GM12891 (cell line): Measurements from ENCODE around the gene TSPAN7.

Source experiments
- DNase-seq: peaks from one replicate; pipeline ENCODE4 v3.0.0; 2011; ENCODE audit warnings: low spot score; ENCODE audit not compliant: insufficient read length
- FAIRE-seq: peaks from 2 replicates; lab custom pipeline; 2011; peaks lifted over from hg19 to GRCh38; lab: Jason Lieb, UNC
- PAX5 ChIP-seq: IDR thresholded peaks from 2 replicates; pipeline ENCODE4 v1.6.1; 2011; ENCODE audit warnings: low read length, moderate library complexity, mild to moderate bottlenecking; ENCODE audit not compliant: insufficient read depth, severe bottlenecking
- POLR2A ChIP-seq: IDR thresholded peaks from 2 replicates; pipeline ENCODE4 v1.6.1; 2011; ENCODE audit warnings: low read depth, low read length, control low read depth
- POLR2AphosphoS5 ChIP-seq: IDR thresholded peaks from 2 replicates; pipeline ENCODE4 v1.6.1; 2011; ENCODE audit warnings: low read depth, low read length, control low read depth
- POU2F2 ChIP-seq: IDR thresholded peaks from 2 replicates; pipeline ENCODE4 v1.6.1; 2011; ENCODE audit warnings: low read depth, mild to moderate bottlenecking, control low read depth, low read length, moderate library complexity
- SPI1 ChIP-seq: IDR thresholded peaks from 2 replicates; pipeline ENCODE4 v1.6.1; 2011; ENCODE audit warnings: low read depth, low read length, control low read depth
- TAF1 ChIP-seq: IDR thresholded peaks from 2 replicates; pipeline ENCODE4 v1.6.1; 2011; ENCODE audit warnings: low read depth, low read length, control low read depth

Gene TSPAN7

DNA sequence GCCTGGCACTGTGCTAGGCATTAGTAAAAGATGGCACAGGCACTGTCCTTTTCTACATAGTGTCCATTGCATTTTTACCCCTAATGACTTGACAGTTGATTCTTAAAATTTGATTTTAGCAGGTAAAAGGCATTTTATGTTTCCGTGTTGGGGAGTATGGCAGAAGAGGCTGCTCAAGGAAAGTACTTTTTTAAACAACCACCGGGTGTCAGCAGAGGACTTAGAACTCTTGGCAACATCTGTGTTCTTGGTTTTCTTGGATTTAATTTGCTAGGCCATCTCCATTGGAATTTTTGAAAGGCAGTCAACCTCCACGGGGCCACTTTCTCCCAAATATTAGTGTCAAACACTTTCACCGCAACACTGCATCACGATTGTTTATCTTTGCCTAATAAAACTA lies 102.9 kb downstream of the TSPAN7 start:
- TF ChIP-seq SPI1, result no peak
- TF ChIP-seq POLR2A, result no peak
- TF ChIP-seq TAF1, result no peak
- no peak for TF ChIP-seq PAX5
- TF ChIP-seq POLR2AphosphoS5, result no peak
- TF ChIP-seq POU2F2, result no peak
- FAIRE-seq (peak; percentile 72), DNase-seq (no peak)

DNA sequence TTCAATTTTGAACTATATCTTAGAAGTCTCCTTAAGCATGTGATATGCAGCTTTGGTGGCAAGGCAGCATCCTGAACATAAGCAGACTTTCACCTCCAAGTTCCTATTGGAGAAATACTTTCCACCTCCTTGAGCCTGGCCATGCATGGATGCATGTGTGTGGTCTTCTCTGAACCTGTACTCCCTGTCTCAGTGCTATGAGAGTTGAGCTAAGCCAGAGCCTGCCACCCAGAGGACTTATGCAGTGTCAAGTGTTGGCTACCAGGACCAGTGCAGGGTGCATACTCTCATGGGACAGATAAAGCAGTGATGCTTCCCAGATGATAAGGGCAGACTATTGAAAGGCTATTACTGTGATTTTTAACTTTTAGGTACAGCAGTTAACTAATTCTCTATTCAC lies 105.6 kb downstream of the TSPAN7 start:
- no peak for TF ChIP-seq TAF1
- no peak for TF ChIP-seq POLR2A
- no peak for FAIRE-seq
- DNase-seq, result no peak

DNA sequence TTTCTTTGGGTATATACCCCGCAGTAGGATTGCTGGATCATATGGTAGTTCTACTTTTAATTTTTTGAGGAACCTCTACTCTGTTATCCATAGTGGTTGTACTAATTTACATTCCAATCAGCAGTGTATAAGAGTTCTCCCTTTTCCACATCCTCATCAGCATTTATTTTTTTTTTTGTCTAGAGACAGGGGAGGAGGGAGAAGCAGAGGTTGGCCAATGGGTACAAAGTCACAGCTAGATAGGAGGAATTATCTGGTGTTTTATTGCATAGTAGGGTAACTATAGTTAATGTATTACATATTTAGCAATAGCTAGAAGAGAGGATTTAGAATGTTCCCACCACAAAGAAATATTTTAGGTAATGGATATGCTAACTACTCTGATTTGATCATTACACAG lies 107.4 kb downstream of the TSPAN7 start:
- no peak for FAIRE-seq
- TF ChIP-seq POLR2AphosphoS5 (no peak), TAF1 (no peak), SPI1 (no peak), POU2F2 (no peak), PAX5 (no peak), POLR2A (no peak)
- DNase-seq, result no peak

DNA sequence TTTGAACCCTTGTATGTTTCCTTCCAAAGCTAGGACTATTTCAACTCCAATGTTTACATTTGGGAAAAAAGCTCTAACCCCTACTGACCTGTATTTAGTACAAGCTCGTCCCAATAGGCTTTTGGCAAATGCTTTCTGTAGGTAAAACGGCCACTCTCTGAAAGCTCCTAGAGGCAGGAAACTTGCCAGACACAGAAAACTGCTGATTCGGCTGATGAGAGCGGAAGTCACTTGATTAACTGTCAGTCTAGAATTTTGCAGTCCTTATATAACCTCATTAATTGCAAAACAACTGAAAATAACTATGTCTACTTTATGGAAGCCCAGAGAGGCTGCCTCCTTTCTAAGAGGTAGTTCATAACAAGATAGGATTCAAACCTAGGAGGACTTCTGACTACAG lies 108.1 kb downstream of the TSPAN7 start:
- TF ChIP-seq POU2F2 (no peak), PAX5 (no peak), POLR2AphosphoS5 (no peak), SPI1 (no peak), POLR2A (no peak), TAF1 (no peak)
- no peak for DNase-seq
- FAIRE-seq, result no peak

DNA sequence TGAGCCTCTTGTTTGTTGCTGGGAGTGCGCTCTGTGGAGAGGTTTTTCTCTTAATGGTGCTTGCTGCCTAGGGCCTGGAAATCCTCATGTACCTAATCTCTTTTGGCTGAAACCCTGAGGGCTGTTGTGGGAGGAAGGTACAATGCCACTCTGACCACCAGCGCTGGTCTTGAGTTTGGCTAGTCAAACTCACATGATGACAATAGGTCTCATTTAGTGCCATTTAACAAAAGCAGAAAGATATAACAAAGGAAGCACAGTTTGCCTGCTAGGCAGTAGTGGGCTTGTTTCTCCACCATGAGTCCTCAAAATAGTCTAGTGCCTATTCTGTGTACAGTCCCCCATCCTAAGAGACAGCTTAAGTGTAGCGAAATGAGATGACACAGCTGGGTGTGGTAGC lies 111.3 kb downstream of the TSPAN7 start:
- TF ChIP-seq POU2F2 (no peak), SPI1 (no peak), PAX5 (no peak), TAF1 (no peak), POLR2A (no peak), POLR2AphosphoS5 (no peak)
- FAIRE-seq, result no peak
- no peak for DNase-seq

DNA sequence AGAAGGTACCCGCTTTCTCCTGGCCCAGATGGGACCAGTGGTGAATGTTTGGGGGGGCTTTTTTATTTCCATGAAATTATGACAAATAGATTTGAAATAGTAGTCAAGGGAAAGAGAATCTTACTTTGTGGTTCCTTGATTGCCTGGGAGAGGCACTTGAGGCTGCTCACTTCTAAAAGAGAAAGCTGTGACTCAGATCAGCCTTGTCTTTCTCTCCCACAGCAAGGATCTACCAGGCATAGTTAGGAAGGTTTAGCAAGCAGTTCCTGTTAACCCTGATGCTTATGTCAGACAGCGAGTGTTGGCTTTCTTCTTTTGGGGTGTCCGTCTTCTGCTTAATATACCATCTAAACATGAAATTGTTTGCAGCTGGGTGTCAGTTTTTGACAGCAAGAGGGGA lies 114.5 kb downstream of the TSPAN7 start:
- DNase-seq (no peak), FAIRE-seq (no peak)
- TF ChIP-seq SPI1 (no peak), POLR2AphosphoS5 (no peak), PAX5 (no peak), POLR2A (no peak), TAF1 (no peak), POU2F2 (no peak)

DNA sequence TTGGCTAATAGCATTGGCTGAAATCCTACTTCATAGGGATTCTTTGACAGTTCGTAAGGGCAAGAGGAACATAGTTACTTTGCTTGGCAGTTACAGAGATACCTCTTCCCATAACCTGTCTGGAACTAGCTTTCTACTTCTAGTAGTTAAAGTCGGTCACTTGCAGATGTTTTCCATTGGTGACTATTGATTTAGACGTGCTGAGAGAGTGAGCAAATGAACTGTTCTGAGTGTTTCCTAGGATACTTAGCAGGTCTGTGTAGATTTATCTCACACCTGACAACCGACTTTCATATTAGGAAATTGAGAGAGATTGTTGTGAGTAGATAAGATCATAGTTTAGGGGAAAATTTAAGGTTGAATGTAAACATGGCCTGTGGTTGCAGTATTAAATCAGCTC lies 116.8 kb downstream of the TSPAN7 start:
- no peak for TF ChIP-seq POU2F2
- FAIRE-seq, result no peak
- no peak for DNase-seq

DNA sequence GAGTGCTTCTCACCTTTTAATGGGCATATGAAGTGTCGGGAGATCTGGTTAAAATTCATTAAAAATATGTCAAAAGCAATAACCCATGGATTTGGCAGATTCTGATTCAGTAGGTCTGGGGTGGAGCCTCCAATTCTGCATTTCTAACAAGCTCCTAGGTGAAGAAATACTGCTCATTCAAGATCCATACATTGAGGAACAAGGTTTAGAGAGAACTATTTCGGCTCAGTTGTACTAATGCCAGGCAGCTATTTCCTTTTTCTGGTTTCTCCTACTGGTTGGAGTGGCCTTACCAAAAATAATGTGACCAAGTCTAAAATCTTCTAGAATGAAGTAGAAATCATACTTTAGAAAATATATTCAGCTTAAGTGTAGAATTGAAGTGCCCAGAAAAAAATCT lies 117.5 kb downstream of the TSPAN7 start:
- no peak for DNase-seq
- no peak for FAIRE-seq
- TF ChIP-seq POU2F2 (no peak), POLR2A (no peak), POLR2AphosphoS5 (no peak), TAF1 (no peak), SPI1 (no peak), PAX5 (no peak)

DNA sequence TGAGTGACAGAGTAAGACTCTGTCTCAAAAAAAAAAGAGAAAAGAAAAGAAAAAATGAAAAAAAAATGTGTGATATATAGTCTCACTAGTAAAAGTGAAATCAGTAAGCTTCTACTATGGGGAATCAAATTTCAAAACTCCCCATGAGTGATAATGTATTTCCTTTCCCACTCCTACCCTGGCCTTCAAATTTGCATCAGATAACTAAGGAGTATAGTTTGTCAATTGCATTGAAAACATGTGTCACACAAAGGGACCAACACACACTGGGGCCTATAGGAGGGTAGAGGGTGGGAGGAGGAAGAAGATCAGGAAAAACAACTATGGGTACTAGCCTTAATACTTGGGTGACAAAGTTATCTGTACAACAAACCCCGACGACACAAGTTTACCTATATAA lies 118.4 kb downstream of the TSPAN7 start:
- FAIRE-seq, result no peak
- no peak for TF ChIP-seq POLR2A
- TF ChIP-seq SPI1, result no peak
- TF ChIP-seq PAX5, result no peak
- no peak for TF ChIP-seq POLR2AphosphoS5
- TF ChIP-seq TAF1, result no peak
- TF ChIP-seq POU2F2, result no peak
- no peak for DNase-seq

DNA sequence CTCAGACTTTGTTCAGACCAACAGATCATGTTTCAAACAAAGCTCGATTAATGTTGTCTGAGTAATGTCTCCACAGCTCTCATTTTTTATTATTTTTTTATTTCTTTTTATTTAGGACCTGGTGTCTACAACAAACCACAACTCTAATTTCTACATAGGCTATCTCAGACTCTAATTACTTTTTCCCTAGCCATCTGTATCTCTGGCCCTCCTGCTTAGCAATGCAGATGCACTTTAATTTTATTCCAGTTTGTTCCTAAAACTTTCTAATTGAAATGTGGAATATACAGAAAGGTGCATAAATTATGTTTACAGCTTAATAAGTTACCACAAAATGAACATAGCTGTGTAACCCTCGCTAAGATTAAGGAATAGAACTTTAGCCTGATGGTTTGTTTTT lies 120.8 kb downstream of the TSPAN7 start:
- DNase-seq (no peak), FAIRE-seq (no peak)
- no peak for TF ChIP-seq POU2F2
- no peak for TF ChIP-seq POLR2AphosphoS5
- TF ChIP-seq POLR2A, result no peak
- TF ChIP-seq PAX5, result no peak
- TF ChIP-seq TAF1, result no peak
- TF ChIP-seq SPI1, result no peak

DNA sequence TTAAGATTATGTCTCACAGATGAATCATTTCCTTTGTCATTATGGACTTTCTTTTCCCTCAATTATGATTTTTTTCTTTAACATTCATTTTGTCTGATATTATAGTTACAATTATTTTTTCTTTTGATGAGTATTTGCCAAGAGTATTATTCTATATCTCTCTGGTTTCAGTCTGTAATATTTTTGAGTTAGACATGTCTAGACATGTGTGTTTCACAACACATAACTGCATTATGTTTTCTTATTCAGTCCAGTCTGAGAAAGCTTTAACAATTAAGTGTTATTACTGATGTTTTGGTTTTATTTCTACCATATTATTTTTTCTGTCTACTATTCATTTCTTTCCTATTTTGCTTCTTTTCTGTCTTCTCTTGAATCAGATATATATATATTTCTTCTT lies 131.6 kb downstream of the TSPAN7 start:
- DNase-seq (no peak), FAIRE-seq (no peak)
- TF ChIP-seq POU2F2 (no peak), PAX5 (no peak), SPI1 (no peak), POLR2A (no peak), TAF1 (no peak), POLR2AphosphoS5 (no peak)

DNA sequence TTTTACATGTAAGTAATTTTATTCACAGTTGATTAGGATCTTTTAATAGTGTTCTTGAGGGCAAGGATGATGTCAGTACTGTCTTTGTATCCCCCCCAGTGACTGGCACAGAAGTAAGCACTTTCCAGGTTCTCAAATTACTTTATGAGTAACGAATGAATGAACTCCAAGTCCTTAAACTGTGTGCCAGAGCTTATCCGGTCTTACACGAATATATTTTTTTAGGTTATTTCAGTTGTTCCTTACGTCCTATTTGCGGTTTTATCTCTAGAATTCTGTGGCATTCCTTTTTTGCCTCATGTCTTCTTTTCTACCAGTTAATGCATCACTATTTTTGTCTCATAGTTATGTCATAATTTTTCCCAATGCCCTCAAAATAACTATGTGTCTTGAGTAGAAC lies 133.1 kb downstream of the TSPAN7 start:
- no peak for DNase-seq
- FAIRE-seq, result no peak
- TF ChIP-seq SPI1, result no peak
- no peak for TF ChIP-seq POLR2AphosphoS5
- TF ChIP-seq PAX5, result no peak
- no peak for TF ChIP-seq POU2F2
- TF ChIP-seq POLR2A, result no peak
- TF ChIP-seq TAF1, result no peak
